HG02943 (cell line): ENCODE measurements around the gene WDTC1.
"Not testable (repeated sequence)": the region's sequence is repeated elsewhere in the genome, so short reads cannot be mapped to it uniquely, and the experiment has no call there.

ENCODE experiments used
- ATAC-seq: cut with Tn5 transposase; IDR thresholded peaks from one replicate; pipeline ENCODE4 v1.9.1; 2021; ENCODE audit warnings: mild to moderate bottlenecking, low read depth, moderate library complexity; ENCODE audit not compliant: unreplicated experiment

Gene WDTC1, protein sequence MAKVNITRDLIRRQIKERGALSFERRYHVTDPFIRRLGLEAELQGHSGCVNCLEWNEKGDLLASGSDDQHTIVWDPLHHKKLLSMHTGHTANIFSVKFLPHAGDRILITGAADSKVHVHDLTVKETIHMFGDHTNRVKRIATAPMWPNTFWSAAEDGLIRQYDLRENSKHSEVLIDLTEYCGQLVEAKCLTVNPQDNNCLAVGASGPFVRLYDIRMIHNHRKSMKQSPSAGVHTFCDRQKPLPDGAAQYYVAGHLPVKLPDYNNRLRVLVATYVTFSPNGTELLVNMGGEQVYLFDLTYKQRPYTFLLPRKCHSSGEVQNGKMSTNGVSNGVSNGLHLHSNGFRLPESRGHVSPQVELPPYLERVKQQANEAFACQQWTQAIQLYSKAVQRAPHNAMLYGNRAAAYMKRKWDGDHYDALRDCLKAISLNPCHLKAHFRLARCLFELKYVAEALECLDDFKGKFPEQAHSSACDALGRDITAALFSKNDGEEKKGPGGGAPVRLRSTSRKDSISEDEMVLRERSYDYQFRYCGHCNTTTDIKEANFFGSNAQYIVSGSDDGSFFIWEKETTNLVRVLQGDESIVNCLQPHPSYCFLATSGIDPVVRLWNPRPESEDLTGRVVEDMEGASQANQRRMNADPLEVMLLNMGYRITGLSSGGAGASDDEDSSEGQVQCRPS

DNA sequence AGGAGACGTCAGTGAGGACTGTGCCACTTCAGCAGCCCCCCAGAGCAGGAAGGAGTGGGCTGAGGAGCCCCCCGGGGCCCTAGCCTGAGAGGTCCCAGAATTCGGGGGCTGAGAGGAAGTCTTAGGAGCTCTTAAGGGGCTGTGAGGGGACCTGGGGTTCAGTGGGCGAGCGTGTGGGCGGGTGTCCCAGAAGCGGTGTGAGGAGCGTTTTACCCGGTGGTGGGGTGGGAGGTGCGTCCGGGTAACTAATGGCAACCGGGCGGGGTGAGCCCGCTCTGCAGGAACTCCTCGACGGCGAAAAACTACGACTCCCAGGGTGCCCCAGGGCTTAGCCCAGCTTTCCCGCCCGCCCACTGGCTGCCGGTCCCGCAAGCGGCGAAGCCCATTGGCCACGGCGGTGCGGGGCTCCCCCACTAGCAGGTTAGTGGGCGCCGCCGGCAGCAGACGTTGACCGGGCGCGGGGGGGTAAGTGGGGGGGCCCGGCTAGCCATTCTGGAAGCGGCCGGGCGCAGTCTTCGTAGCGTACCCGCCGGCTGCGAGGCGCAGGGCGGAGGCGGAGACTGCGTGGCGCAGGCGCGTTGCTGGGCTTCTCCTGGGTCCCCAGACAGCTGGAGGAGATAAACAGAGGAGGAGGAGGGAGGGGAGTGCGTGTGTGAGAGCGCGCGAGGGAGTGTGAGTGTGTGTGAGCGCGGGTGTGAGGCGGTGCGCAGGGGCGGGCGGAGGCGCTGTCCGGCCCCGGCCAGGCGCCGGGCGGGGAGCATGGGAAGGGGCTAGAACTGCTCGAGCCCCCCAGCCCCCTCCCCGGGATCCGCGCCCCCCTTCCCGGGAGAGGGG is at the start of gene WDTC1:
WDTC1 (plus strand) TSS at position 584 of the 834 bp plus-strand sequence. CDS start 26,423 bp downstream, outside the sequence.
- peak; percentile 85 for ATAC-seq

DNA sequence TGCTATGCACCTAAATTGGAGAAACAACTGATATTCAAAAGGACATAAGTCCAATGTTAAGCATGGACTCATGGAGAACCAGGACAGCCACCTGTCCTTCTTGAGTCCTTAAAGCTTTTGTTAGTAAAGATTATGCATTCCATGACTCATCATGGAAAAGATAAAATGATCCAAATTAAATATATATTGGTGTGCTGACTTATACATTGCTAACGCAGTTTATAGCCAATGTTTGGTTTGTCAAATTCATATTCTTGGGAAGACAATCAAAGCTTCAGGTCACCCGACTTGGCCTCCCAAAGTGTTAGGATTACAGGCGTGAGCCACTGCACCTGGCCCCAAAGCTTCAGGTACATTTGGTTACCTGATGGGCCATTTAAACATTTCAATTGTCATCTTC is 49.8 kb upstream of the WDTC1 start:
- ATAC-seq: not testable (repeated sequence)

DNA sequence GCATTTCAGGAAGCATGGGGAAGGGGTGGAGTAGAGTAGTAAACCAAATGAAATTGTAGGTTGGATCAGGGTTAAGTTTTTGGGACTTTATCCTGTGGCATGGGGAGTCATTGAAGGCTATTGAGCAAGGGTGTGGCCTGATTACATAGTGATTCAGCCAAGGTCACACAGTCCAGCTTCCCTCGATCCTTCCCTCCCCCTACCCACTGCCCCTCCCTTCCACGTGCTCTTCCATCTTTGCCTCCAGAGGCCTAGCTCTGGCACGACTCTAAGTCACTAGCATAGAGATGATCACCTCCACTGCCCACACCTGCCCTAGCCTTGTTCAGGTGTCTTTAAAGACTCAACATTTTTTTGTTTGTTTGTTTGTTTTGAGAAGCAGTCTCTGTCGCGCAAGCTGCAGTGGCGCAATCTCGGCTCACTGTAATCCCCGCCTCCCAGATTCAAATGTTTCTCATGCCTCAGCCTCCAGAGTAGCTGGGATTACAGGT is 42.3 kb upstream of the WDTC1 start:
- ATAC-seq: no peak

DNA sequence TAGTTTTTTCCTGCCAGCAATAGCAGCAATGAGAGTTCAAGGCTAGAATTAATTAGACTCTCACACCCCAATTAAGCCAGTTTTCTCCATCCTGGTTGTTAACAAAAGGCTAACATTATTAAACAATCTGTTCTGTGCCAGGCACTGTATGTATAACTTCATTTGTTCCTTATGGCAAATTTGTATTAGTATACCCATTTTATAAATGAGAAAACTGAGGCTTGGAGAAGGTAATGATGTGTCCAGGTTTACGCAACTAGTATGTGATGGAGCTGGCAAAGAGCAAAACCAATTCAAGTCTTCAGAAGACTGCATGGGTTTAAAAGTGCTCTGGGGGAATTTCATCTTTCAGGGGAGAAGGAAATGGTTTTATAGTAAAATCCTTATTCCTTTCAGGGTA is 41.2 kb upstream of the WDTC1 start:
- no peak for ATAC-seq

DNA sequence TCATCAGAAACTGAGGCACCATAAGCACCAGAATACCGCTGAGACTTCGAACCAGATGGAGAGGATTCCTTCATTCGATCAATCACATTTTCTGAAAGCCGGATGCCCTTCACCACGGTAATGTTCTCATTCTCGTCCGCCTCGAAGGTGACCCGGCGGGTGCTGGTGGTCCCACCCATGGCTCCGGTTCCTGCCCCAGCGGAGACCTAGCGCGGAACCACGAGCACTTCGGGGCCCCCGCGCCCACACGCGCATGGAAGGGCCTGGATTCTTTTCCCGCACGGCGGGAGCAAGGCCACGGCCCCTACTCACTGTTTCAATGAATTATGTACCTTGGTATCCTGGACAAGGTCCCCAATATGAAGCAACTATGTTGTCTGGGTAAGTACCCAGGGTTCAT is 33.1 kb upstream of the WDTC1 start:
- ATAC-seq: no peak

DNA sequence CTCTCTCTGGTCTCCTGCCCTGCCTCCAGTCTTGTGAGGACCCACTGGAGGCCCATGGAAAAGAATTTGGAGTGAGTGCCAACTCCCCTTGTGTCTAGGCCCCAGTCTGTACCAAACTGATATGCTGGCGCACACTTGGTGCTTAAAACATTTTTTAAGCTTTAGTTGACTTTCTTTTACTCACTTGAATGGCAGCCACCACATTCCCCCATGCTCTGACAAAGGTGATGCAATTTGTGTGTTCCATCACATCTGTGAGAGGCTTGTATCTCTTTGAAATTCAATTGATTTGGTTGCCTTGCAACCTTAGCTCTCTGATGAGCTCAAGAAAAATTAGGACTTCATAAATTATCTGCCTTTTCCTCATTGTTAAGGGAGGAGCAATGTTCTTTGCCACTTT is 30.5 kb upstream of the WDTC1 start:
- ATAC-seq: no peak

DNA sequence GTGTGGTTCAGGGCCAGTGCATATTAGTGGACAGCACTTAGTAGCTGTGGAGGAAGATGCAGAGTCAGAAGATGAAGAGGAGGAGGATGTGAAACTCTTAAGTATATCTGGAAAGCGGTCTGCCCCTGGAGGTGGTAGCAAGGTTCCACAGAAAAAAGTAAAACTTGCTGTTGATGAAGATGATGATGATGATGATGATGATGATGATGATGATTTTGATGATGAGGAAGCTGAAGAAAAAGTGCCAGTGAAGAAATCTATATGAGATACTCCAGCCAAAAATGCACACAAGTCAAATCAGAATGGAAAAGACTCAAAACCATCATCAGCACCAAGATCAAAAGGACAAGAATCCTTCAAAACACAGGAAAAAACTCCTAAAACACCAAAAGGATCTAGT is 27.2 kb upstream of the WDTC1 start:
- ATAC-seq: not testable (repeated sequence)

DNA sequence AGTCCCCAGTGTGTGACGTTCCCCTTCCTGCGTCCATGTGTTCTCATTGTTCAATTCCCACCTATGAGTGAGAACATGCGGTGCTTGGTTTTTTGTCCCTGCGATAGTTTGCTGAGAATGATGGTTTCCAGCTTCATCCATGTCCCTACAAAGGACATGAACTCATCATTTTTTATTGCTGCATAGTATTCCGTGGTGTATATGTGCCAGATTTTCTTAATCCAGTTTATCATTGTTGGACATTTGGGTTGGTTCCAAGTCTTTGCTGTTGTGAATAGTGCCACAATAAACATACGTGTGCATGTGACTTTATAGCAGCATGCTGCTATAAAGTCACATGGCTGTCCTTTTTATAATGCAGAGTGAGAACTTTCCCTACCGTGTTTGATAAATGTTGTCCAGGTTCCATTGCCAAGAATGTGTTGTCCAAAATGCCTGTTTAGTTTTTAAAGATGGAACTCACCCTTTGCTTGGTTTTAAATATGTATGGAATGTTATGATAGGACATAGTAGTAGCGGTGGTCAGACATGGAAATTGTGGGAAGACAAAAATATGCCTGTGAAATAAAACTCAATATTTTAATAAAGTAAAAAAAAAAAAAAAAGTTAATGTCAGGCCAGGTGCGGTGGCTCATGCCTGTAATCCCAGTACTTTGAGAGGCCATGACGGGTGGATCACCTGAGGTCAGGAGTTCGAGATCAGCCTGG is 26.1 kb upstream of the WDTC1 start:
- ATAC-seq: not testable (repeated sequence)

DNA sequence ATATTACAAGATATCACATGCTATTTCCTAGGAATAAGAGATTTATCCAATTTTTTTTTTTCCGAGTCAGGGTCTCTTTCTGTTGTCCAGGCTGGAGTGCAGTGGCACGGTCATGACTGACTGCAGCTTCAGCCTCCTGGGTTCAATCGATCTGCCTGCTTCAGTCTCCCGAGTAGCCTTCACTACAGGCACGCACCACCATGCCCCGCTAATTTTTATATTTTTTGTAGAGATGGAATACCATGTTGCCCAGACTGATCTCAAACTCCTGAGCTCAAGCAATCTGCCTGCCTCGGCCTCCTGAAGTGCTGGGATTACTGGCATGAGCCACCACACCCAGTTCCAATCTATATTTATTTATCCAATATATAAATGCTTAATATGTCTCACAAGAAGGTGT is 18.0 kb upstream of the WDTC1 start:
- no peak for ATAC-seq

DNA sequence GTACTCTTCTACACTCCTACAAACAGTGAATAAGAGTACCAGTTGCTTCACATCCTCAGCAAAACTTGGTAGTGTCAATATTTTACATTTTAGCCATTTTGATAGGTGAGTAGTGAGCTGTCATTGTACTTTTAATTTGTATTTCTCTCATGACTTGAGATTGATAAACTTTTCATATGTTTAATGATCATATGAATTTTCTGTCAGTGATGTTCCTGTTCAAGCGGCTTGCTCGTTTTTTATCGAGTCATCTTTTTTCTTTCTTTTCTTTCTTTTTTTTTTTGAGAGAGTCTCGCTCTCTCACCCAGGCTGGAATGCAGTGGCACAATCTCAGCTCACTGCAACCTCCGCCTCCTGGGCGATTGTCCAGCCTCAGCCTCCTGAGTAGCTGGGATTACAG is 17.0 kb upstream of the WDTC1 start:
- ATAC-seq: no peak

DNA sequence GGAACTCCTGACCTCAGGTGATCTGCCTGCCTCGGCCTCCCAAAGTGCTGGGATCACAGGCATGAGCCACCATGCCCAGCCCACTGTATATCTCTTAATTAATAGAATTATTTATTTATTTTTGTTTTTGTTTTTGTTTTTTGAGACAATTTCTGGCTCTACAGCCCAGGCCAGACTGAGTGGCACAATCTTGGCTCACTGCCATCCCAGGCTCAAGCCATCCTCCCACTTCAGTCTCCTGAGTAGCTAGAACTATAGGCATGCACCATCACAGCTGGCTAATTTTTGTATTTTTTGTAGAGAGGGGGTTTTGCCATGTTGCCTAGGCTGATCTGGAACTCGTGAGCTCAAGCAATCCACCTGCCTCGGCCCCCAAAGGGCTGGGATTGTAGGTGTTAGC is 15.7 kb upstream of the WDTC1 start:
- no peak for ATAC-seq

DNA sequence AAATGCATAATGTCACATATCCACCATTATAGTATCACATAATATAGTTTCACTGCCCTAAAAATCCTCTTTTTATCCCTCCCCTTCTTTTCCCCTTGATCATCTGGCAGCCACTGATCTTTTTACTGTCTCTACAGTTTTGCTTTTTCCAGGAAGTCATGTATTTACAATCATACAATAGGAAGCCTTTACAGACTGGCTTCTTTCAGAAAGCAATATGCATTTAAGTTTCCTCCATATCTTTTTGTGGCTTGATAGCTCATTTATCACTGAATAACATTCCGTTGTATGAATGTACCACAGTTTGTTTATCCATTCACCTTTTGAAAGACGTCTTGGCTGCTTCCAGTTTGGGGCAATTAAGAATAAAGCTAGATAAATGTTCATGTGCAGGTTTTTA is 14.3 kb upstream of the WDTC1 start:
- no peak for ATAC-seq

DNA sequence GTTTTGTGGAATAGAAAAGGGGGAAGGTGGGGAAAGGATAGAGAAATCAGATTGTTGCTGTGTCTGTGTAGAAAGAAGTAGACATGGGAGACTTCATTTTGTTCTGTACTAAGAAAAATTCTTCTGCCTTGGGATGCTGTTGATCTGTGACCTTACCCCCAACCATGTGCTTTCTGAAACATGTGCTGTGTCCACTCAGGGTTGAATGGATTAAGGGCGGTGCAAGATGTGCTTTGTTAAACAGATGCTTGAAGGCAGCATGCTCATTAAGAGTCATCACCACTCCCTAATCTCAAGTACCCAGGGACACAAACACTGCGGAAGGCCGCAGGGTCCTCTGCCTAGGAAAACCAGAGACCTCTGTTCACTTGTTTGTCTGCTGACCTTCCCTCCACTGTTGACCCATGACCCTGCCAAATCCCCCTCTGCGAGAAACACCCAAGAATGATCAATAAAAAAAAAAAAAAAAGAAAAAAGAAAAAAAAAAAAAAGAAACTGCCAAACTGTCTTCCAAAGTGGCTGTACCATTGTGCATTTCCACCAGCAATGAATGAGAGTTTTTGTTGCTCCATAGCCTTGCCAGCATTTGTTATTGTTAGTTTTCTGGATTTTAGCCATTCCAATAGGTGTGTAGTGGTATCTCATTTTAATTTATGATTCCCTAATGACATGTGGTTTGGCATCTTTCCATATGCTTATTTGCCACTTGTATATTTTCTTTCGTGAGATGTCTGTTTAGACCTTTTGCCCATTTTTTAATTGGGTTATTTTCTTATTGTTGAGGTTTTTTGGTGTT is 13.5 kb upstream of the WDTC1 start:
- not testable (repeated sequence) for ATAC-seq

DNA sequence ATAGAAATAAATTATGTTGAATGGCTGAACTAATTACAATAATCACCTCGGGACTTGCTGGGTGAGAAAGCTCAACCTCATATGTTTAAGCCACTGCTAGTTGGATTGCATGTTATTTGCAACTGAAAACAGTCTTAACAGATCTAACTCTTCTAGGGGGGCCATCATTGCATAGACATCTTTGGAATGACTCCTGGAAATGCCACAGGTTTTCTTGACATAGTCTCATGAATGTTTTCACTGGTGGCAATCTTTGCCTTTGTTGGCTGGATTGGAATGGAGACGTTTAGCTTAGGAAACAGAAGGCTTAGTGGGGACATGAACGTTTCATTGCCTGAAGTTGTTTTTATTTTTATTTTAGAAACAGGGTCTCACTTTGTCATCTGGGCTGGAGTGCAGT is 8.8 kb upstream of the WDTC1 start:
- ATAC-seq: no peak

DNA sequence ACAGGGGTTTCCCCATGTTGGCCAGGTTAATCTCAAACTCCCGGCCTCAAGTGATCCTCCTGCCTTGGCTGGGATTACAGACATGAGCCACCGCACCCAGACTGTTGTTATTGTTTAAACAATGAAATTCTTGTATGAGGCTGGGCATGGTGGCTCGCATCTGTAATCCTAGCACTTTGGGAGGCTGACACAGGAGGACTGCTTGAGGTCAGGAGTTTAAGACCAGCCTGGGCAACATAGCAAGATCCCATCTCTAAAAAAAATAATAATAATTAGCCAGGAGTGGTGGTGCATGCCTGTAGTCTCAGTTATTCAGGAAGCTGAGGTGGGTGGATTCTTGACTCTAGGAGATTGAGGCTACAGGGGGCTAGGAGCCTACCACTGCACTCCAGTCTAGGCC is 6.7 kb upstream of the WDTC1 start:
- no peak for ATAC-seq

DNA sequence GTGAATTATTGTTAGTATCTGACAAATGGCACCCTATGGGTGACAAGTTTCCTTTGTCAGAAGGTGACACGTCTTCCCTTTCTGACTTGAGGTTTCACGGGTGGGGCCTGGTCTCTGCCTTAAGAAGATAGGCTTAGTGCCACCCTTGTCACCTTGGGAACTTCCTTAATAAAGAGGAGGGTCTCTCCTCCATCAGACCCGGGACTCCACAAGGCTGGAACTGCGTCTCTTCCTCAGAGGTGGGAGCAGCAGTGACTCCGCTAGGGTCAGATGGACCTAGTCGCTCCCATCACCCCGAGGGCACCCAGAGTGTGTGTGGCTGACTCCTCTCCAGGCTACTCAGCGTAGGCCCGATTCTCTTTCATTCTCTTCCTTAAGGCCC is 774 bp upstream of the WDTC1 start:
- ATAC-seq: no peak

DNA sequence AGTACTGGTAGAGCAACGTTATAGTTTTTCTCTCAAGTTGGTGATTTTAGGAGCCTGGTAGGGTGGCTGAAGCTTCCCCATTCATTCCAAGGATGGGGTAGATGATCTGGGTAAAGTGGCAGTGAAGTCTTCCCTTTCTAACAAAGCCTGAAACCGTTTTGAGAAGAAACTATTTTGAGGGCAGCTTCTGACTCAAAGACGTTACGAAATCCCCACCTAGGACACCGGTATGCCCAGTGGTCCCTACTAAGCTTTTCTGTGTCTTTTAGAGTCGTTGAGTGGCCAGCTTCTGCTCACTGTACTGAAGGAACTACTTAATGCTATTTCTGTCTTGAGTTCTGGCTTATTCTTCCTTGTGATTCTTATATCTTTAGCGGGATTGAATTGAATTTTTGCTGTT is 1.4 kb downstream of the WDTC1 start:
- ATAC-seq: no peak

DNA sequence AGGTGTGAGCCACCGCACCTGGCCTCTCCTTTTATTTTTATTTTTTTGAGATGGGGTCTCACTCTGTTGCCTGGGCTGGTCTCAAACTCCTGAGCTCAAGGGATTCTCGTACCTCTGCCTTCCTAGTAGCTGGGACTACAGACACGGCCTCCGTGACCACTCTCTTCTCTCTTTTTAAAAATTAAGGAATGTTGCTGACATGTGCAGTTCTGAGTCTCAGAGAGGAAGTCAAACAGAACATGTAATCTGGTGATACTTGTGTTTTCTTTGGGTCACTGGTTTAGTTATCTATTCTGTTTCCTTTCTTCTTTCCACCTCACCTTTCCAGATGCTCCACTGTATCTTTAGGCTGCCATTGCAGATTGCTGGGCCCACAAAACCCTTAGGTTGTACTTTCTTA is 2.7 kb downstream of the WDTC1 start:
- ATAC-seq: no peak

DNA sequence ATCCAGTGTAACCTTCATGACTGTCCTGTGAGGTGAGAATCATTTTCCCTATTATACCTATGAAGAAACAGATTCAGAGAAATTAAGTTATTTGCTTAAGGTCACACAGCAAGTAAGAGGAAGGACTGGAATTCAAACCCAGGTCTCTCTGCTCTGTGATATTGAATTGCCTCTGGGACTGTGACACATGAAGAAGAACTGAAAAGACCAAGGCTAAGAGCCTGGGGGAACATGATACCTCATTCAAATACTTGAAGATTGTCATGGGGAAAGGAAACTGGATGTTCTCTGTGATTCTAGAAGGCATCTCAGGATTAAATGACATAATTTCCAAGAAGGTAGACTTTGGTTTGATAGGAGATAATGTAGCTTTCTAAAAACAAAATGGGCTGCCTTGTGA is 3.6 kb downstream of the WDTC1 start:
- no peak for ATAC-seq

DNA sequence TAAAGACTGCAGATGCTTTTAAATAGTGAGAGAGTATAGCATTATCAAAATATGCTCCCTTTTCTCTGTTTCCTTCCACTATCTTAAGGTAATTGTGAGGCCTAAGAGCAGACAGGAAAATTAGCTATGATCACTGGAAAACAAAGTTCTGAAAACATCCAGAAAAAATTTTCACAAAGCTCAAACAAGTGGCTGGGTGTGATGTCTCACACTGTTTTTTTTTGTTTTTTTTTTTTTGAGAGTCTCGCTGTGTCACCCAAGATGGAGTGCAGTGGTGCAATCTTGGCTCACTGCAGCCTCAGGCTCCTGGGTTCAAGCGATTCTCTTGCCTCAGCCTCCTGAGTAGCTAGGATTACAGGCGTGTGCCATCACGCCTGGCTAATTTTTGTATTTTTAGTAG is 7.2 kb downstream of the WDTC1 start:
- no peak for ATAC-seq
